Uterus (tissue), 2 donors: ENCODE measurements around the gene PPWD1.

Source experiments
- POLR2A ChIP-seq, 2 donors: fragments of 450-650 bp; IDR thresholded peaks; one replicate each; pipeline ENCODE4 v1.6.1; 2016; ENCODE audit warnings: antibody characterized with exemption in 2 of 2, mild to moderate bottlenecking in 1 of 2, moderate library complexity in 1 of 2
- TF ChIP-seq, protein P1 (sequence below), 4 experiments: fragments of 200-600 bp in 2 of 4; fragments of 450-650 bp in 2 of 4; sonication (generic) in 2 of 4; IDR thresholded peaks; one replicate each; pipeline ENCODE4 v1.5.1; 2016 to 2019; ENCODE audit warnings: antibody characterized with exemption in 4 of 4, mild to moderate bottlenecking in 2 of 4, moderate library complexity in 1 of 4

DNA sequence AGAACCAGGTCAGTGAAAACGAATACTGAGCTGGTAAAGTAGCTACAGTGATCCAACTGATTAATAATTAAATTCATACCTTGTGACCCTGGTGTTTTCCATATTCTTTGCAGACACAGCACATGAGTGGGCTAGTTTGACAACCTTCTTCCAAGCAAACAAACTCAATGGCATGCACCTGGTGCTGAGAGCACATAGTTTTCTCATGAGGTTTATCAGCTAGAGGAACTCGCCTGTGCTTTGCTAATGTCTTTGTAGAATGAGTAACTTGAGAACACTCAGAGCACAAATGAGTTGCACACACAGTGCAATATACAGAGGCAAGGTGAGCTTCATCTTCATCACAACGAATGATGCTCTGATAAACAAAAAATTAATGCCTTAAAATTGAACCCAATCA, 48.4 kb downstream of the PPWD1 start:
- no peak for TF ChIP-seq POLR2A (IDR thresholded peaks at IDR 0.05)
- TF ChIP-seq, protein P1, sequence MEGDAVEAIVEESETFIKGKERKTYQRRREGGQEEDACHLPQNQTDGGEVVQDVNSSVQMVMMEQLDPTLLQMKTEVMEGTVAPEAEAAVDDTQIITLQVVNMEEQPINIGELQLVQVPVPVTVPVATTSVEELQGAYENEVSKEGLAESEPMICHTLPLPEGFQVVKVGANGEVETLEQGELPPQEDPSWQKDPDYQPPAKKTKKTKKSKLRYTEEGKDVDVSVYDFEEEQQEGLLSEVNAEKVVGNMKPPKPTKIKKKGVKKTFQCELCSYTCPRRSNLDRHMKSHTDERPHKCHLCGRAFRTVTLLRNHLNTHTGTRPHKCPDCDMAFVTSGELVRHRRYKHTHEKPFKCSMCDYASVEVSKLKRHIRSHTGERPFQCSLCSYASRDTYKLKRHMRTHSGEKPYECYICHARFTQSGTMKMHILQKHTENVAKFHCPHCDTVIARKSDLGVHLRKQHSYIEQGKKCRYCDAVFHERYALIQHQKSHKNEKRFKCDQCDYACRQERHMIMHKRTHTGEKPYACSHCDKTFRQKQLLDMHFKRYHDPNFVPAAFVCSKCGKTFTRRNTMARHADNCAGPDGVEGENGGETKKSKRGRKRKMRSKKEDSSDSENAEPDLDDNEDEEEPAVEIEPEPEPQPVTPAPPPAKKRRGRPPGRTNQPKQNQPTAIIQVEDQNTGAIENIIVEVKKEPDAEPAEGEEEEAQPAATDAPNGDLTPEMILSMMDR (IDR thresholded peaks at IDR 0.05): no peak
